ENCODE measurements around the gene CYP4F8.

The CYP4F8 gene

DNA sequence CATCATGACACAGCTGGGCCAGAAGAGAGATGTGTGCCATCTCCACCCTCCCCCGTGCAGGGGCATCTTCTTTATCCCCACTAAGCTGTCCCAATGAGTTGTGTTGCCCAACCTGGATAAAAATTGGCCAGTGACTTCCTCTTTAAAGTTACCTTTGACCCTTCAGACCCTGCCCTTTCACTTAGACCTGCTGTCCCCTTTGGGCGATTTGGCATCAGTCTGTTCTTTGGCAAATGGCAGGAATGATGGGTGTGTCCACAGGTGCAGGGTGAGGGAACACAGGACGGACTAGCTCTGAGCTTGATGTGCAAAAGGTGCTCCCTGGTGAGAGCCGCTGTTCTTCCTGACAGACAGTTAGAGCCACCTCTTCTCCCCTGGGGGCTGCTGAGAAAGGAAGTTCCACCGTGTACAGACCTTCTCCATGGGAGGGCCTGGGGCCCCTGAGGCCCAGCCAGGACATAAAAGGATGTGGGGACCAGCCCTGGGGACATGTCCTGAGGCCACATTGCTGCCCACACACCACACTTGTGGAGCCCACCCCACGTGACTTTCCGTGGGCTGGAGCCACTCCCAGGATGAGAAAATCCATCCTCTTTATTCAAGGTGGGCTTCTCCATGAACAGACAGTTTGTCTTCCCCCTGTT lies 1.7 kb downstream of the CYP4F8 start:
- no peak overlapping the region for H3K4me3 ChIP-seq (ENCODE audit: control insufficient read depth, low read depth, low read length)
- DNase-seq (ENCODE audit: low read depth) = no peak
- TF ChIP-seq, protein P1, sequence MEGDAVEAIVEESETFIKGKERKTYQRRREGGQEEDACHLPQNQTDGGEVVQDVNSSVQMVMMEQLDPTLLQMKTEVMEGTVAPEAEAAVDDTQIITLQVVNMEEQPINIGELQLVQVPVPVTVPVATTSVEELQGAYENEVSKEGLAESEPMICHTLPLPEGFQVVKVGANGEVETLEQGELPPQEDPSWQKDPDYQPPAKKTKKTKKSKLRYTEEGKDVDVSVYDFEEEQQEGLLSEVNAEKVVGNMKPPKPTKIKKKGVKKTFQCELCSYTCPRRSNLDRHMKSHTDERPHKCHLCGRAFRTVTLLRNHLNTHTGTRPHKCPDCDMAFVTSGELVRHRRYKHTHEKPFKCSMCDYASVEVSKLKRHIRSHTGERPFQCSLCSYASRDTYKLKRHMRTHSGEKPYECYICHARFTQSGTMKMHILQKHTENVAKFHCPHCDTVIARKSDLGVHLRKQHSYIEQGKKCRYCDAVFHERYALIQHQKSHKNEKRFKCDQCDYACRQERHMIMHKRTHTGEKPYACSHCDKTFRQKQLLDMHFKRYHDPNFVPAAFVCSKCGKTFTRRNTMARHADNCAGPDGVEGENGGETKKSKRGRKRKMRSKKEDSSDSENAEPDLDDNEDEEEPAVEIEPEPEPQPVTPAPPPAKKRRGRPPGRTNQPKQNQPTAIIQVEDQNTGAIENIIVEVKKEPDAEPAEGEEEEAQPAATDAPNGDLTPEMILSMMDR (conservative IDR thresholded peaks at IDR 0.05; ENCODE audit: control insufficient read depth, insufficient read depth, low read depth, low read length) = no peak

DNA sequence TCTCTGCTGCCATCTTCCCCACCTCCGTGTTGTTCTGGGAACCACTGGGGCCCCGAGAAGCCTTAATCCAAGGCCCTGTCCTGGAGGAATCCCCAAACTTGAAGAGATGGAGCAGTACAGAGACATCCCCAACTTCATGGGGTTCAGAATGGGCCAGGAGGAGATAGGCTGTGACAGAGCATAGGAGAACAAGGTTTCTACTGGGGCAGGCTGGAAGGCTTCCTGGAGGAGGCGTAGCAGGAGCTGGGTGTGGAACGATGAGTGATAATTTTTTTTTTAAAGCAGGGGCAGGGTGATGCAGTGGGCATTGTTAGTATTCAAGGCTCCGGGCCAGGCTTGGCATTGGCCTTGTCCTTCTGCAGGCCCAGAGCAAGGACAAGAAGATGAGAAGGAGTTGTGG lies 3.3 kb downstream of the CYP4F8 start:
- DNase-seq (ENCODE audit: low read depth) = no peak
- H3K4me3 ChIP-seq (ENCODE audit: control insufficient read depth, low read depth, low read length) = no peak overlapping the region
- TF ChIP-seq, protein P1 (conservative IDR thresholded peaks at IDR 0.05; ENCODE audit: control insufficient read depth, insufficient read depth, low read depth, low read length) = no peak

DNA sequence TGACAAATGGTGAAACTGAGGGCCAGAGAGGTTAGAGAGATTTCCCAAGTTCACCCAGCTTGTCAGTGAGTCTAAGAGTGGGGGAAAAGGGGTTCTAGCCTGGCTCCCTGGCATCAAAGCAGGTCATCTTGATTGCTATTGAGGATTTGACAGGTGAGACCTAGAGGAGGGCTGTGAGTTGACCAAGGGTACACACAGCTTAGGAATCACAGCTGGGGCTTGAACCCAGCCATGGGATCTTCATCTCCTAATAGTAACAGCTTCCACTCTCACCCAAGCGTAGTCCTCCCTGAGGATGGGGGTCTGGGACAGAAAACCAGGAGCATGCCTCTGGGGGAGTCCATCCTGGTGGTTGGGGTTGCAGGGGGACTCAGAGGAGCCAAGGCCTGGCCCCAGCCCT lies 6.8 kb downstream of the CYP4F8 start:
- H3K4me3 ChIP-seq (ENCODE audit: control insufficient read depth, low read depth, low read length) = no peak overlapping the region
- no peak for DNase-seq (ENCODE audit: low read depth)
- TF ChIP-seq, protein P1 (conservative IDR thresholded peaks at IDR 0.05; ENCODE audit: control insufficient read depth, insufficient read depth, low read depth, low read length) = no peak

DNA sequence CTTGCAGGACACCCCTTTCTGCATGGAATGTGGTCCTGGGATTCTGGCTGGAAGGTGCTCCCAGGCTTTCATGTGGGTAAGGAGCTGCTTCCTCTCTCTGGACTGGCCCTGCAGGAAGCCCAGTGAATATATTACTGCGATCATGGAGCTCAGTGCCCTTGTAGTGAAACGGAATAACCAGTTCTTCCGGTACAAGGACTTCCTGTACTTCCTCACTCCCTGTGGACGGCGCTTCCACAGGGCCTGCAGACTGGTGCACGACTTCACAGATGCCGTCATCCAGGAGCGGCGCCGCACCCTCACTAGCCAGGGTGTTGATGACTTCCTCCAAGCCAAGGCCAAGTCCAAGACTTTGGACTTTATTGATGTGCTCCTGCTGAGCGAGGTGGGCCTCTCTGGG lies 8.0 kb downstream of the CYP4F8 start:
- TF ChIP-seq, protein P1 (conservative IDR thresholded peaks at IDR 0.05; ENCODE audit: control insufficient read depth, insufficient read depth, low read depth, low read length) = no peak
- H3K4me3 ChIP-seq (ENCODE audit: control insufficient read depth, low read depth, low read length) = no peak overlapping the region
- DNase-seq (ENCODE audit: low read depth) = no peak

DNA sequence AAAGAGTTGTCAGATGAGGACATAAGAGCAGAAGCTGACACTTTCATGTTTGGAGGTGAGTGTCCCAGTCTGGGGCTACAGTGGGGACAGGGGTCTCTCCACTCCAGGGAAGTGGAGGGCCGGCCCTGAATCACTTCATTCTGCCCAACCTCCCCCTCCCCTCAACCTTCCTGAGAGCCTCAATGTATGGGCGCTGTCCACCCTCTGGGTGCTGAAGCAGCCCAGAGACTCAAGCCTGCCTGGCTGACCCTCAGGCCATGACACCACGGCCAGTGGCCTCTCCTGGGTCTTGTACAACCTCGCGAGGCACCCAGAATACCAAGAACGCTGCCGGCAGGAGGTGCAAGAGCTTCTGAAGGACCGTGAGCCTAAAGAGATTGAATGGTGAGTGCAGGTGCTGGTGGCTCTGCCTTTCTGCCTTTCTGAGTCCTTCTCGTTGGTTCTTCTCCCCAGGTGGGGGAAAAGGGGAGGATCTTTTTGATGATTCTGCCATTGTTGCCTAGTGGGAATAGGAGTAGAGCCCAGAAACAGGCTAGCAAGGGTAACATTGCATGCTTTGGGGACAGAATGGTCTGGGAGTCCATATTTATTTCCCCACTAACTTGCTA lies 8.8 kb downstream of the CYP4F8 start:
- DNase-seq (ENCODE audit: low read depth) = no peak
- no peak overlapping the region for H3K4me3 ChIP-seq (ENCODE audit: control insufficient read depth, low read depth, low read length)
- TF ChIP-seq, protein P1 (conservative IDR thresholded peaks at IDR 0.05; ENCODE audit: control insufficient read depth, insufficient read depth, low read depth, low read length) = no peak

DNA sequence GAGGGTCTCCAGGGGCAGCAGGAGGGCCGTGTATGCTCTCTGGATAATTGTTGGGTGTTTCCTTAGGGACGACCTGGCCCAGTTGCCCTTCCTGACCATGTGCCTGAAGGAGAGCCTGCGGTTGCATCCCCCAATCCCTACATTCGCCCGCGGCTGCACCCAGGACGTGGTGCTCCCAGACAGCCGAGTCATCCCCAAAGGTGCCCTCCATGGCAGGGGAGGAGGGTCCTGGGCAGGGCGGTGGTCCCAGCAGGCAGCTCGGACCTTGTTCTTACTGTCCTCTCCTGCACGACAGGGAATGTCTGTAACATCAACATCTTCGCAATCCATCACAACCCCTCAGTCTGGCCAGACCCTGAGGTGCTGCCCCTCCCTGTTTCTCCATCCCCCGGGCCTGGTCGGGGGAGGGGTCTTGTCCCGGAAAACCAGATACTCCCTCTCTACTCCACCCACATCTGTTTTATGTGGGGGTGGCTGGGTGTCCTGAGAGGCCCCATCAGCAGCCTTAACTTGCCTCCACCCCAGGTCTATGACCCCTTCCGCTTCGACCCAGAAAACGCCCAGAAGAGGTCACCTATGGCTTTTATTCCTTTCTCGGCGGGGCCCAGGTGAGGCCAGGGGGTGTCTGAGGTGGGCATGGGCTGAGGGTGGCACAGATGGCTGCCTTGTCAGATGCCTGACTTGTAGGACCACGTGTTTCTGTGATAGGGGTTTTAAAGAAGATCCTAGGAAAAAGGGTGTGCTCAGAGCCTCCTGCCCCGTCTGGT lies 13.4 kb downstream of the CYP4F8 start:
- no peak overlapping the region for H3K4me3 ChIP-seq (ENCODE audit: control insufficient read depth, low read depth, low read length)
- TF ChIP-seq, protein P1 (conservative IDR thresholded peaks at IDR 0.05; ENCODE audit: control insufficient read depth, insufficient read depth, low read depth, low read length) = no peak
- DNase-seq (ENCODE audit: low read depth) = no peak

All from fibroblast of mammary gland (primary cell).